Subcutaneous abdominal adipose tissue (tissue), 5 donors: ENCODE measurements around the gene EDDM13.

Experiments
- H3K27ac ChIP-seq: one replicate; pipeline ENCODE4 v1.7.0; 2013; ENCODE audit warnings: low read depth, mild to moderate bottlenecking, inconsistent platforms, low read length, moderate library complexity
- H3K27me3 ChIP-seq, 5 donors: one replicate each; pipeline ENCODE4 v1.7.0; 2013; ENCODE audit warnings: low read length in 5 of 5, inconsistent platforms in 1 of 5; ENCODE audit not compliant: control insufficient read depth in 5 of 5, insufficient read depth in 4 of 5
- H3K36me3 ChIP-seq, 5 donors: one replicate each; pipeline ENCODE4 v1.7.0; 2013; ENCODE audit warnings: low read length in 5 of 5; ENCODE audit not compliant: control insufficient read depth in 5 of 5, insufficient read depth in 5 of 5
- H3K4me1 ChIP-seq, 5 donors: one replicate each; pipeline ENCODE4 v1.7.0; 2013; ENCODE audit warnings: low read length in 5 of 5, mild to moderate bottlenecking in 3 of 5, moderate library complexity in 1 of 5; ENCODE audit not compliant: control insufficient read depth in 5 of 5, insufficient read depth in 5 of 5
- H3K4me3 ChIP-seq, 5 donors: one replicate each; pipeline ENCODE4 v1.7.0; 2013; ENCODE audit warnings: low read length in 5 of 5, low read depth in 1 of 5
- H3K9ac ChIP-seq, 5 donors: one replicate each; pipeline ENCODE4 v1.7.0; 2013; ENCODE audit warnings: low read length in 5 of 5, mild to moderate bottlenecking in 4 of 5, moderate library complexity in 3 of 5
- H3K9me3 ChIP-seq, 5 donors: one replicate each; pipeline ENCODE4 v1.7.0; 2013; ENCODE audit warnings: low read length in 5 of 5; ENCODE audit not compliant: control insufficient read depth in 5 of 5
- donor health status: healthy.
- donor health status: healthy.
- donor health status: healthy.
- donor health status: healthy.
- donor health status: healthy.

EDDM13 gene

GRCh38 chr19:56341948-56342347 lies 69.4 kb downstream of the EDDM13 start:
- H3K27ac ChIP-seq = no peak overlapping the region
- H3K36me3 ChIP-seq = no peaks in the 10 kb centered on the region
- H3K4me1 ChIP-seq = no peaks in the 10 kb centered on the region
- H3K4me3 ChIP-seq = no peak overlapping the region
- H3K9ac ChIP-seq = no peak overlapping the region
- H3K27me3 ChIP-seq = no peaks in the 10 kb centered on the region
- H3K9me3 ChIP-seq = peaks cover 0 to 3% (median 0%) of the 10 kb centered on the region in 5 donors

- Histone ChIP-seq H3K4me1 (no peaks in the 10 kb centered on the region), H3K27ac (no peak overlapping the region), H3K9me3 (peaks cover 0 to 2% (median 0%) of the 10 kb centered on the region in 5 donors), H3K9ac (no peak overlapping the region), H3K36me3 (no peaks in the 10 kb centered on the region), H3K27me3 (no peaks in the 10 kb centered on the region), H3K4me3 (no peak overlapping the region)
Observed at GRCh38 chr19:56347163-56347778, 74.7 kb downstream of the EDDM13 start.

GRCh38 chr19:56348289-56348877 lies 75.8 kb downstream of the EDDM13 start:
- no peak overlapping the region for H3K27ac ChIP-seq
- H3K4me3 ChIP-seq = no peak overlapping the region
- no peaks in the 10 kb centered on the region for H3K36me3 ChIP-seq
- H3K27me3 ChIP-seq = no peaks in the 10 kb centered on the region
- no peaks in the 10 kb centered on the region for H3K9me3 ChIP-seq
- H3K4me1 ChIP-seq = no peaks in the 10 kb centered on the region
- no peak overlapping the region for H3K9ac ChIP-seq

- H3K9me3 ChIP-seq = no peaks in the 10 kb centered on the region
- no peak overlapping the region for H3K4me3 ChIP-seq
- no peaks in the 10 kb centered on the region for H3K36me3 ChIP-seq
- no peaks in the 10 kb centered on the region for H3K4me1 ChIP-seq
- no peak overlapping the region for H3K27ac ChIP-seq
- no peak overlapping the region for H3K9ac ChIP-seq
- H3K27me3 ChIP-seq = no peaks in the 10 kb centered on the region
Observed at GRCh38 chr19:56350416-56351045, 78.0 kb downstream of the EDDM13 start.

GRCh38 chr19:56351208-56351607 lies 78.7 kb downstream of the EDDM13 start:
- Histone ChIP-seq H3K9me3 (no peaks in the 10 kb centered on the region), H3K4me1 (no peaks in the 10 kb centered on the region), H3K27ac (no peak overlapping the region), H3K27me3 (no peaks in the 10 kb centered on the region), H3K9ac (no peak overlapping the region), H3K4me3 (no peak overlapping the region), H3K36me3 (no peaks in the 10 kb centered on the region)

- no peaks in the 10 kb centered on the region for H3K4me1 ChIP-seq
- no peaks in the 10 kb centered on the region for H3K36me3 ChIP-seq
- H3K4me3 ChIP-seq = no peak overlapping the region
- H3K27me3 ChIP-seq = no peaks in the 10 kb centered on the region
- no peak overlapping the region for H3K9ac ChIP-seq
- H3K9me3 ChIP-seq = peaks cover 0 to 8% (median 0%) of the 10 kb centered on the region in 5 donors
- no peak overlapping the region for H3K27ac ChIP-seq
Observed at GRCh38 chr19:56355517-56355916, 83.0 kb downstream of the EDDM13 start.

- H3K27ac ChIP-seq = no peak overlapping the region
- no peaks in the 10 kb centered on the region for H3K36me3 ChIP-seq
- H3K9ac ChIP-seq = no peak overlapping the region
- H3K4me3 ChIP-seq = no peak overlapping the region
- H3K9me3 ChIP-seq = peaks cover 0 to 13% (median 4%) of the 10 kb centered on the region in 5 donors
- H3K4me1 ChIP-seq = no peaks in the 10 kb centered on the region
- no peaks in the 10 kb centered on the region for H3K27me3 ChIP-seq
Observed at GRCh38 chr19:56356944-56357343, 84.4 kb downstream of the EDDM13 start.
